BLaER1 (cell line): ENCODE measurements around the gene TENT4B.
A peak's percentile ranks its signal among the peaks of the same experiment; 100 is the strongest.

Experiments used
- H3K27ac ChIP-seq: shearing (Covaris generic); formaldehyde crosslinking; 2 replicates; pipeline ENCODE4 v1.8.1; 2022
- H3K27me3 ChIP-seq: shearing (Covaris generic); formaldehyde crosslinking; 2 replicates; pipeline ENCODE4 v1.8.1; 2022
- H3K36me3 ChIP-seq: shearing (Covaris generic); formaldehyde crosslinking; 2 replicates; pipeline ENCODE4 v1.8.1; 2022
- H3K4me1 ChIP-seq: shearing (Covaris generic); formaldehyde crosslinking; 2 replicates; pipeline ENCODE4 v1.8.1; 2022
- H3K4me2 ChIP-seq: shearing (Covaris generic); formaldehyde crosslinking; 2 replicates; pipeline ENCODE4 v1.8.1; 2022
- H3K4me3 ChIP-seq: shearing (Covaris generic); formaldehyde crosslinking; 2 replicates; pipeline ENCODE4 v1.8.1; 2022
- H3K9ac ChIP-seq: shearing (Covaris generic); formaldehyde crosslinking; 2 replicates; pipeline ENCODE4 v1.8.1; 2022
- H3K9me3 ChIP-seq: shearing (Covaris generic); formaldehyde crosslinking; 2 replicates; pipeline ENCODE4 v1.8.1; 2022
- H4K20me1 ChIP-seq: shearing (Covaris generic); formaldehyde crosslinking; 2 replicates; pipeline ENCODE4 v1.8.1; 2022
- Cebpa-rat ChIP-seq: shearing (Covaris generic); IDR thresholded peaks from 2 replicates; pipeline ENCODE4 v1.8.1; 2022

The TENT4B gene

DNA sequence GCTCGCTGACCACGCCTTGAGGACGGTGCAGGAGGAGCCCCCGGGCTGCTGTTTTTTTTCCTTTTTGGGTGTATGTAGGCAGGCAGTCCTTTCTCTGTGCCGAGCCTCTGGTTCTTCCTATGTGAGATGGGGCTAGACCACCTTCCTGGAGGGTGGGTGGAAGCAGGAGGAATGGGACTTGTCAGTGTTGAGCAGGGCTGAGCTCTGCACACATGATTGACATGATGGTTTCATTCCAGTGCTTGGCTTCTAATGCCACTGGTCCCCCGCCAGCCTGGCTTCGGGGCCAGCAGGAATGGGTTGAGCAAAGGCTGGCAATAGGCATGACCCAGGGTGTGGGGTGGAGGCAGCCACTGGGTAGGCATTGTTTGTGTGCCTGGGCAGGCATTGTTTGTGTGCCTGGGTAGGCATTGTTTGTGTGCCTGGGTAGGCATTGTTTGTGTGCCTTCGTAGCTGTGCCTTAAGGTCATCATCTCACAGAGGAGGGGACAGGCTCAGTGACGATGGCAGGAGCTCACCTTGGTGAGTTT, 99.0 kb downstream of the TENT4B start:
- Histone ChIP-seq H3K27me3 (no peaks in the 10 kb centered on the region), H3K4me1 (peaks cover 25% of the 10 kb centered on the region), H3K4me3 (no peak overlapping the region), H3K9ac (no peak overlapping the region), H4K20me1 (peaks cover 18% of the 10 kb centered on the region; the same call in 1 of the 2 replicates), H3K9me3 (no peaks in the 10 kb centered on the region), H3K36me3 (no peaks in the 10 kb centered on the region), H3K27ac (no peak overlapping the region), H3K4me2 (0 out of 2 replicates have a peak overlapping the region, but pooled peaks have one; percentile 2)
- TF ChIP-seq Cebpa-rat, result no peak

GRCh38 chr16:50252874-50253513, 99.9 kb downstream of the TENT4B start:
- Histone ChIP-seq H3K4me2 (0 out of 2 replicates have a peak overlapping the region, but pooled peaks have one; percentile 5), H3K4me3 (no peak overlapping the region), H3K27me3 (no peaks in the 10 kb centered on the region), H3K4me1 (peaks cover 26% of the 10 kb centered on the region), H3K27ac (no peak overlapping the region), H3K9me3 (no peaks in the 10 kb centered on the region), H4K20me1 (peaks cover 16% of the 10 kb centered on the region; the same call in 1 of the 2 replicates), H3K9ac (no peak overlapping the region), H3K36me3 (no peaks in the 10 kb centered on the region)
- TF ChIP-seq Cebpa-rat, result no peak

GRCh38 chr16:50253514-50253910, 100.4 kb downstream of the TENT4B start:
- Histone ChIP-seq H3K9me3 (no peaks in the 10 kb centered on the region), H3K9ac (no peak overlapping the region), H3K36me3 (no peaks in the 10 kb centered on the region), H3K4me2 (0 out of 2 replicates have a peak overlapping the region, but pooled peaks have one; percentile 5), H3K4me3 (no peak overlapping the region), H3K27me3 (no peaks in the 10 kb centered on the region), H3K4me1 (peaks cover 32% of the 10 kb centered on the region), H4K20me1 (peaks cover 12% of the 10 kb centered on the region; the same call in 1 of the 2 replicates), H3K27ac (0 out of 2 replicates have a peak overlapping the region, but pooled peaks have one; percentile 0)
- no peak for TF ChIP-seq Cebpa-rat

- Histone ChIP-seq H3K36me3 (no peaks in the 10 kb centered on the region), H3K4me1 (peaks cover 37% of the 10 kb centered on the region), H3K9ac (no peak overlapping the region), H3K4me3 (no peak overlapping the region), H3K27me3 (no peaks in the 10 kb centered on the region), H3K9me3 (no peaks in the 10 kb centered on the region), H4K20me1 (peaks cover 17% of the 10 kb centered on the region; the same call in 1 of the 2 replicates), H3K27ac (0 out of 2 replicates have a peak overlapping the region, but pooled peaks have one; percentile 0), H3K4me2 (0 out of 2 replicates have a peak overlapping the region, but pooled peaks have one; percentile 5)
- no peak for TF ChIP-seq Cebpa-rat
Observed at GRCh38 chr16:50254072-50254471, 101.0 kb downstream of the TENT4B start.

GRCh38 chr16:50255538-50255937, 102.4 kb downstream of the TENT4B start:
- H3K27me3 ChIP-seq, result no peaks in the 10 kb centered on the region
- no peak for TF ChIP-seq Cebpa-rat

DNA sequence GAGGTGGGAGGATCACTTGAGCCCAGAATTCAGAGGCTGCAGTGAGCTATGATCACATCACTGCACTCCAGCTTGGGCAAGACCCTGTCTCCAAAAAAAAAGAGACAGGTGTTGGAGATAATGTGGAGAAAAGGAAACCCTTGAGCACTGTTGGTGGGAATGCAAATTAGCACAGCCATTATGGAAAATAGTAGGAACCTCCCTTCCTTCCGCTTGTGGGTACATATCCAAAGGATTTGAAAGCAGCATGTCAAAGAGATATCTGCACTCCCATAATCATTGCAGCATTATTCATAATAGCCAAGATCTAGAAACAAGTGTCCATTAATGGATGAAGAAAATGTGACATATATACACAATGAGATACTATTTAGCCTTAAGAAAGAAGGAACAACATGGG, 103.5 kb downstream of the TENT4B start:
- Histone ChIP-seq H3K36me3 (no peaks in the 10 kb centered on the region), H3K27ac (no peak overlapping the region), H3K9me3 (no peaks in the 10 kb centered on the region), H3K4me1 (peaks cover 60% of the 10 kb centered on the region), H3K4me3 (no peak overlapping the region), H4K20me1 (peaks cover 39% of the 10 kb centered on the region), H3K4me2 (no peak overlapping the region), H3K9ac (no peak overlapping the region), H3K27me3 (no peaks in the 10 kb centered on the region)
- no peak for TF ChIP-seq Cebpa-rat

More at GRCh38 chr16:50255538-50255937, 102.4 kb downstream of the TENT4B start:
- Histone ChIP-seq H4K20me1 (peaks cover 31% of the 10 kb centered on the region), H3K9ac (no peak overlapping the region), H3K4me1 (peaks cover 52% of the 10 kb centered on the region), H3K4me3 (no peak overlapping the region), H3K27ac (no peak overlapping the region), H3K4me2 (no peak overlapping the region), H3K9me3 (no peaks in the 10 kb centered on the region), H3K36me3 (no peaks in the 10 kb centered on the region)

GRCh38 chr16:50257876-50258275, 104.8 kb downstream of the TENT4B start:
- TF ChIP-seq Cebpa-rat, result no peak
- Histone ChIP-seq H3K4me3 (no peak overlapping the region), H3K4me2 (0 out of 2 replicates have a peak overlapping the region, but pooled peaks have one; percentile 84), H3K9ac (no peak overlapping the region), H4K20me1 (peaks cover 41% of the 10 kb centered on the region), H3K4me1 (peaks cover 62% of the 10 kb centered on the region), H3K36me3 (no peaks in the 10 kb centered on the region), H3K27me3 (no peaks in the 10 kb centered on the region), H3K9me3 (no peaks in the 10 kb centered on the region), H3K27ac (no peak overlapping the region)

- Histone ChIP-seq H3K27me3 (no peaks in the 10 kb centered on the region), H3K27ac (peak overlapping the region; percentile 42), H3K9me3 (no peaks in the 10 kb centered on the region), H3K4me2 (peak overlapping the region; percentile 84), H3K4me1 (peaks cover 66% of the 10 kb centered on the region), H3K9ac (0 out of 2 replicates have a peak overlapping the region, but pooled peaks have one; percentile 45), H3K36me3 (no peaks in the 10 kb centered on the region), H4K20me1 (peaks cover 55% of the 10 kb centered on the region), H3K4me3 (no peak overlapping the region)
- TF ChIP-seq Cebpa-rat, result peak; percentile 82
Observed at GRCh38 chr16:50259334-50260205, 106.5 kb downstream of the TENT4B start.

GRCh38 chr16:50260206-50261159, 107.4 kb downstream of the TENT4B start:
- H3K36me3 ChIP-seq, result no peaks in the 10 kb centered on the region
- H3K4me1 ChIP-seq, result peaks cover 75% of the 10 kb centered on the region
- H3K4me2 ChIP-seq, result peak overlapping the region; percentile 84
- peaks cover 60% of the 10 kb centered on the region for H4K20me1 ChIP-seq
- no peak overlapping the region for H3K27ac ChIP-seq
- no peak overlapping the region for H3K9ac ChIP-seq
- no peaks in the 10 kb centered on the region for H3K27me3 ChIP-seq
- no peak overlapping the region for H3K4me3 ChIP-seq
- no peak for TF ChIP-seq Cebpa-rat
- H3K9me3 ChIP-seq, result no peaks in the 10 kb centered on the region
